Measurements from ENCODE around the gene PTPRM.

The PTPRM gene

DNA sequence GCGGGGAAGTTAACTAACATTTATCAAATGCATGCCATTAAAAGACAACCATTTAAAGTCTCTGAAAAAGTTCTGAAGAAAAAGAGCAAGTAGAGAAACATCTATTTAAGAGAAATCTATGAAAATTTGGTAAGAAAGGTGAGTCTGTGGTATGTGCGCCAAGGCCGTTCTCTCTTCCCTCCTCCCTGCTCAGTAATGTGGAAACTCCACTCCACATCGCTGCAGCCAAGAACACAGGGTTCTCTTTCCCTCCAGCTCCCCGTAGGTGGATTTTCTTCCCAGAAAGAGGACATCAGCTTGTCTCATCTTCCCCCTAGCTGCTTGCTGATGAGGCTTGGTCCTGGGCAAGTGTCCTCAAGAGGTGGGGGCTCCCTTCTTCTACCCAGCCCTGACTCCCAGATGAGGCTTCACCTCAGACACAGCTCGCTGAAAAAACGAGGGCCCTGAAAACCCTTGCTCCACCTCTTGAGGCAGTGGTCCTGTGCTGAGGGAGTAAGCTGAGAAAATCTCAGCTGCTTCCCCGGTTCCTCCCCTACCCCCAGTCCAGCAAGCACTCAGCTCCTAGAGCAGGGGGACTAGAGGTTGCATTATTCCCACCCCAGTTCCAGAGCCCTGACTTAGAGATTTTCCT, 45.8 kb upstream of the PTPRM start:
- no peak overlapping the region for H2AFZ ChIP-seq (ENCODE audit: low read depth, low read length)
- no peak overlapping the region for H3K9ac ChIP-seq (ENCODE audit: low read depth, low read length)
- H3K4me1 ChIP-seq (ENCODE audit: insufficient read depth, low read length), result no peaks in the 10 kb centered on the region
- no peaks in the 10 kb centered on the region for H4K20me1 ChIP-seq (ENCODE audit: insufficient read depth, low read length)
- TF ChIP-seq, protein P1, sequence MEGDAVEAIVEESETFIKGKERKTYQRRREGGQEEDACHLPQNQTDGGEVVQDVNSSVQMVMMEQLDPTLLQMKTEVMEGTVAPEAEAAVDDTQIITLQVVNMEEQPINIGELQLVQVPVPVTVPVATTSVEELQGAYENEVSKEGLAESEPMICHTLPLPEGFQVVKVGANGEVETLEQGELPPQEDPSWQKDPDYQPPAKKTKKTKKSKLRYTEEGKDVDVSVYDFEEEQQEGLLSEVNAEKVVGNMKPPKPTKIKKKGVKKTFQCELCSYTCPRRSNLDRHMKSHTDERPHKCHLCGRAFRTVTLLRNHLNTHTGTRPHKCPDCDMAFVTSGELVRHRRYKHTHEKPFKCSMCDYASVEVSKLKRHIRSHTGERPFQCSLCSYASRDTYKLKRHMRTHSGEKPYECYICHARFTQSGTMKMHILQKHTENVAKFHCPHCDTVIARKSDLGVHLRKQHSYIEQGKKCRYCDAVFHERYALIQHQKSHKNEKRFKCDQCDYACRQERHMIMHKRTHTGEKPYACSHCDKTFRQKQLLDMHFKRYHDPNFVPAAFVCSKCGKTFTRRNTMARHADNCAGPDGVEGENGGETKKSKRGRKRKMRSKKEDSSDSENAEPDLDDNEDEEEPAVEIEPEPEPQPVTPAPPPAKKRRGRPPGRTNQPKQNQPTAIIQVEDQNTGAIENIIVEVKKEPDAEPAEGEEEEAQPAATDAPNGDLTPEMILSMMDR (IDR thresholded peaks at IDR 0.05; ENCODE audit: borderline replicate concordance, extremely low read depth, low read length, poor library complexity, severe bottlenecking), result no peak
- no peak for TF ChIP-seq EZH2 (IDR thresholded peaks at IDR 0.05; ENCODE audit: borderline replicate concordance, low read depth, low read length, severe bottlenecking)
- DNase-seq (no peak), ATAC-seq (ENCODE audit: insufficient read depth, low read depth) (no peak)
- no peaks in the 10 kb centered on the region for H3K79me2 ChIP-seq (ENCODE audit: insufficient read depth, low read length)
- H3K27ac ChIP-seq (ENCODE audit: low read length), result no peak overlapping the region
- H3K9me3 ChIP-seq (ENCODE audit: insufficient read depth, low read length, severe bottlenecking), result no peaks in the 10 kb centered on the region
- no peak overlapping the region for H3K4me2 ChIP-seq (ENCODE audit: insufficient read depth, low read length)
- H3K4me3 ChIP-seq (ENCODE audit: low read depth in 1 of 2, low read length in 2 of 2), result no peak overlapping the region
- no peaks in the 10 kb centered on the region for H3K36me3 ChIP-seq (ENCODE audit: insufficient read depth, low read length)
- no peaks in the 10 kb centered on the region for H3K27me3 ChIP-seq (ENCODE audit: insufficient read depth, low read length, poor library complexity)

DNA sequence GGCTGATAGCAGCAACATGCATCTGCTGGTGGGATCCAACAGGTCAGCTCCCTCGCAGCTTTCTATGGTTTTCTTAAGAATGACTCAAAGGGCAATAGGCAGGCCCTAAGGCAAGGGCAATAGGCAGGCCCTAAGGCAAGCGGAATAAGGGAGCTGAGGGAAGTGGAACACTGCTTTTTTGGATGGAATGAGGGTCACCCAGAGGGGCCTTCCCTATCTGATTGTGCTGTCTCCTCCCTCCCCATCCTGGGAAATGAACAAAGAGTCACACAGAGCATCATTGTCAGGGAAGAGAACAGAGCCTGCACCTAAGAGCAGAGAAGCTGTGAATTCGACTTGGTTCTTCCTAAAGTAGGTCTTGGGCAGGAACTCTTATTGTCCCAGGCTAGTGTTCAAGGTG, 43.3 kb upstream of the PTPRM start:
- ATAC-seq (ENCODE audit: insufficient read depth, low read depth) (no peak), DNase-seq (no peak)
- no peak overlapping the region for H3K4me3 ChIP-seq (ENCODE audit: low read depth in 1 of 2, low read length in 2 of 2)
- H2AFZ ChIP-seq (ENCODE audit: low read depth, low read length), result no peak overlapping the region
- no peaks in the 10 kb centered on the region for H3K79me2 ChIP-seq (ENCODE audit: insufficient read depth, low read length)
- no peaks in the 10 kb centered on the region for H3K27me3 ChIP-seq (ENCODE audit: insufficient read depth, low read length, poor library complexity)
- H3K36me3 ChIP-seq (ENCODE audit: insufficient read depth, low read length), result no peaks in the 10 kb centered on the region
- H3K4me1 ChIP-seq (ENCODE audit: insufficient read depth, low read length), result no peaks in the 10 kb centered on the region
- H4K20me1 ChIP-seq (ENCODE audit: insufficient read depth, low read length), result no peaks in the 10 kb centered on the region
- no peaks in the 10 kb centered on the region for H3K9me3 ChIP-seq (ENCODE audit: insufficient read depth, low read length, severe bottlenecking)
- H3K4me2 ChIP-seq (ENCODE audit: insufficient read depth, low read length), result no peak overlapping the region
- no peak overlapping the region for H3K27ac ChIP-seq (ENCODE audit: low read length)
- no peak overlapping the region for H3K9ac ChIP-seq (ENCODE audit: low read depth, low read length)
- TF ChIP-seq, protein P1 (IDR thresholded peaks at IDR 0.05; ENCODE audit: borderline replicate concordance, extremely low read depth, low read length, poor library complexity, severe bottlenecking), result no peak
- TF ChIP-seq EZH2 (IDR thresholded peaks at IDR 0.05; ENCODE audit: borderline replicate concordance, low read depth, low read length, severe bottlenecking), result no peak

DNA sequence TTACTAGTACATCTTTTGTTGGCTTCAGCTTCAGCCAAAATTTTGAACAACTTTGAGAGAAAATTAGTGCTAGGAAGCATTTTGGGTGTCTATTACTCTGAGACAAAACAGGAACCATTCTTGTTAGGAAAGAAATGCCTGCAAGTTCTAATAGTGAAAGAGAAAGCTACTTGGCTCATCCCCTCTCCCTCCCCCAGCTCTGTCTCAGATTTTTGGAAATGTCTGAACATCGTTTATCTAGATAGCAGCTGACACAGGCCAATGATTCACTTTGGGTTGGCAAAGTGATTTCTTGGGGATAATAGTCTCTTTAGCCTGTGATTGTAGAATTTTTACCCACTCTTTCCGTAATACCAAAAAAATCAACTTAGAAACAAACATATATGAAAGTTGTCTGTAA, 42.3 kb upstream of the PTPRM start:
- H4K20me1 ChIP-seq (ENCODE audit: insufficient read depth, low read length), result no peaks in the 10 kb centered on the region
- H3K4me2 ChIP-seq (ENCODE audit: insufficient read depth, low read length), result no peak overlapping the region
- H3K27me3 ChIP-seq (ENCODE audit: insufficient read depth, low read length, poor library complexity), result no peaks in the 10 kb centered on the region
- H3K79me2 ChIP-seq (ENCODE audit: insufficient read depth, low read length), result no peaks in the 10 kb centered on the region
- TF ChIP-seq, protein P1 (IDR thresholded peaks at IDR 0.05; ENCODE audit: borderline replicate concordance, extremely low read depth, low read length, poor library complexity, severe bottlenecking), result no peak
- no peak for TF ChIP-seq EZH2 (IDR thresholded peaks at IDR 0.05; ENCODE audit: borderline replicate concordance, low read depth, low read length, severe bottlenecking)
- H2AFZ ChIP-seq (ENCODE audit: low read depth, low read length), result no peak overlapping the region
- DNase-seq (no peak), ATAC-seq (ENCODE audit: insufficient read depth, low read depth) (no peak)
- H3K27ac ChIP-seq (ENCODE audit: low read length), result no peak overlapping the region
- H3K9ac ChIP-seq (ENCODE audit: low read depth, low read length), result no peak overlapping the region
- no peaks in the 10 kb centered on the region for H3K9me3 ChIP-seq (ENCODE audit: insufficient read depth, low read length, severe bottlenecking)
- no peaks in the 10 kb centered on the region for H3K36me3 ChIP-seq (ENCODE audit: insufficient read depth, low read length)
- no peak overlapping the region for H3K4me3 ChIP-seq (ENCODE audit: low read depth in 1 of 2, low read length in 2 of 2)
- no peaks in the 10 kb centered on the region for H3K4me1 ChIP-seq (ENCODE audit: insufficient read depth, low read length)

Data from DND-41 (cell line).